Tibial nerve (tissue), 4 donors: ENCODE data around the gene CARNS1. TPM values are rescaled to one million over a fixed set of nuclear protein-coding genes. Genes with fewer than 3 reads are reported as not detected.

Source experiments
- DNase-seq, 2 donors: peaks; one replicate each; pipeline ENCODE4 v3.0.0-alpha.2; 2019; ENCODE audit warnings: low spot score in 2 of 2
- H3K27ac ChIP-seq, 4 donors: fragments of 200-600 bp; sonication (generic) in 3 of 4; one replicate each; pipeline ENCODE4 v1.5.1; 2017 to 2019; ENCODE audit warnings: mild to moderate bottlenecking in 1 of 4
- H3K27me3 ChIP-seq, 2 donors: fragments of 200-600 bp; sonication (generic) in 1 of 2; one replicate each; pipeline versions ENCODE4 v1.5.1 to v1.6.0; 2017 to 2019
- H3K36me3 ChIP-seq, 3 donors: fragments of 200-600 bp; sonication (generic); one replicate each; pipeline ENCODE4 v1.5.1; 2018 to 2019
- H3K4me1 ChIP-seq, 4 donors: fragments of 200-600 bp; sonication (generic) in 3 of 4; one replicate each; pipeline ENCODE4 v1.5.1; 2017 to 2019
- H3K4me3 ChIP-seq, 4 donors: fragments of 200-600 bp; sonication (generic) in 3 of 4; one replicate each; pipeline ENCODE4 v1.5.1; 2017 to 2019; ENCODE audit warnings: mild to moderate bottlenecking in 1 of 4, moderate library complexity in 1 of 4
- H3K9me3 ChIP-seq, 4 donors: fragments of 200-600 bp; sonication (generic) in 3 of 4; one replicate each; pipeline ENCODE4 v1.5.1; 2017 to 2019
- EP300 ChIP-seq, 2 donors: sonication (generic); formaldehyde crosslinking; IDR thresholded peaks; one replicate each; pipeline ENCODE4 v1.6.1; 2017; ENCODE audit warnings: antibody characterized with exemption in 2 of 2, mild to moderate bottlenecking in 1 of 2
- POLR2A ChIP-seq, 2 donors: fragments of 450-650 bp; IDR thresholded peaks; one replicate each; pipeline ENCODE4 v1.6.1; 2017; ENCODE audit warnings: antibody characterized with exemption in 2 of 2, mild to moderate bottlenecking in 2 of 2, moderate library complexity in 2 of 2
- WGBS, 2 donors: methylation state at CpG; one replicate each; pipeline ENCODE4 v1.1.5; 2018; 5-methylcytosine and 5-hydroxymethylcytosine counted together
- total RNA-seq, 4 donors: library from RNA; depleted of rRNA; stranded (reverse); fragments of >200 nt; gene quantifications; one replicate each; pipeline ENCODE4 v1.1.0, GENCODE V29; 2016
- TF ChIP-seq, protein P1 (sequence below), 5 experiments: fragments of 200-600 bp in 3 of 5; fragments of 450-650 bp in 2 of 5; sonication (generic) in 3 of 5; IDR thresholded peaks; one replicate each; pipeline ENCODE4 v1.5.1; 2016 to 2019; ENCODE audit warnings: antibody characterized with exemption in 5 of 5, mild to moderate bottlenecking in 3 of 5, moderate library complexity in 2 of 5

CARNS1 gene
- total RNA-seq, 4 donors from 2014 or later, result 1.8 to 5.9 (median 4.3) TPM

DNA sequence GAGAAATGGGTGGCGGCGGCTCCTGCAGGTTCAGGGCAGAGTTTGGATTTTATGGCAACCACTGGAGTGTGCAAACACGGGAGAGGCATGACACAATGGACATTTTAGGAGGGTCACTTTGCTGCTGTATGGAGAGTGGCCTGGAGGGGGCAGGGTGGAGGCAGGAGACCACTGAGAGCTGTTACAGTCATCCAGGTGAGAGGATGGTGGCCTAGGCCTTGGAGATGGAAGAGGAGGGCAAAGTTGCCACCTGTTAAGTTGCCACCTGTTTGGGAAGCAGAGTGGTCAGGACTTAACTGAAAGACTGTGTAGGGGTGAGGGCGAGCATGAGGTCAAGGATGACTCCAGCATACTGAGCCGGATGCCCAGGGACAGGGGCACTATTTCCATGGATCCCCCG lies 26.0 kb upstream of the CARNS1 start:
- no peaks in the 10 kb centered on the region for H3K27me3 ChIP-seq
- H3K27ac ChIP-seq, result no peak overlapping the region
- peaks cover 0 to 12% (median 0%) of the 10 kb centered on the region in 3 donors for H3K36me3 ChIP-seq
- WGBS, 2 donors, result 56 to 61% methylated on average over 6 of the region's 6 CpGs
- no peaks in the 10 kb centered on the region for H3K9me3 ChIP-seq
- H3K4me3 ChIP-seq, result no peak overlapping the region
- TF ChIP-seq EP300 (IDR thresholded peaks at IDR 0.05), result no peak
- TF ChIP-seq, protein P1, sequence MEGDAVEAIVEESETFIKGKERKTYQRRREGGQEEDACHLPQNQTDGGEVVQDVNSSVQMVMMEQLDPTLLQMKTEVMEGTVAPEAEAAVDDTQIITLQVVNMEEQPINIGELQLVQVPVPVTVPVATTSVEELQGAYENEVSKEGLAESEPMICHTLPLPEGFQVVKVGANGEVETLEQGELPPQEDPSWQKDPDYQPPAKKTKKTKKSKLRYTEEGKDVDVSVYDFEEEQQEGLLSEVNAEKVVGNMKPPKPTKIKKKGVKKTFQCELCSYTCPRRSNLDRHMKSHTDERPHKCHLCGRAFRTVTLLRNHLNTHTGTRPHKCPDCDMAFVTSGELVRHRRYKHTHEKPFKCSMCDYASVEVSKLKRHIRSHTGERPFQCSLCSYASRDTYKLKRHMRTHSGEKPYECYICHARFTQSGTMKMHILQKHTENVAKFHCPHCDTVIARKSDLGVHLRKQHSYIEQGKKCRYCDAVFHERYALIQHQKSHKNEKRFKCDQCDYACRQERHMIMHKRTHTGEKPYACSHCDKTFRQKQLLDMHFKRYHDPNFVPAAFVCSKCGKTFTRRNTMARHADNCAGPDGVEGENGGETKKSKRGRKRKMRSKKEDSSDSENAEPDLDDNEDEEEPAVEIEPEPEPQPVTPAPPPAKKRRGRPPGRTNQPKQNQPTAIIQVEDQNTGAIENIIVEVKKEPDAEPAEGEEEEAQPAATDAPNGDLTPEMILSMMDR (IDR thresholded peaks at IDR 0.05), result peak; percentile 19 to 51 (median 29)
- peaks cover 0 to 42% (median 17%) of the 10 kb centered on the region in 4 donors for H3K4me1 ChIP-seq
- peak in 1 of 2 donors; percentile 41 for DNase-seq

DNA sequence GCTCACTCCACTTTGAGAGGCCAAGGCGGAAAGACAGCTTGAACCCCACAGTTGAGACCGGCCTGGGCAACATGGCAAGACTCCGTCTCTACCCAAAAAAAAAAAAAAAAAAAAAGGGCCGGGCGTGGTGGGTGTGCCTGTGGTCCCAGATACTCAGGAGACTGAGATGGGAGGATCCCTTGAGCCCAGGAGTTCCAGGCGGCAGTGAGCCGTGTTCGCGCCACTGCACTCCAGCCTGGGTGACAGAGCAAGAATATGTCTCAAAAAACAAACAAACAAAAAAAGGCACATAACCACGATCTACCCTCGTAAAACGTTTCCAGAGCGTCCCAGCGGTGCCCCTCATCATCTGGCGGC lies 24.6 kb upstream of the CARNS1 start:
- peak overlapping the region; percentile 55 to 94 (median 88) for H3K4me3 ChIP-seq
- WGBS, 2 donors, result 12 to 13% methylated on average over 15 of the region's 15 CpGs
- peak overlapping the region; percentile 18 to 90 (median 81) for H3K27ac ChIP-seq
- H3K36me3 ChIP-seq, result peaks cover 0 to 26% (median 0%) of the 10 kb centered on the region in 3 donors
- H3K4me1 ChIP-seq, result peaks cover 0 to 34% (median 14%) of the 10 kb centered on the region in 4 donors
- TF ChIP-seq POLR2A (IDR thresholded peaks at IDR 0.05) (no peak), EP300 (IDR thresholded peaks at IDR 0.05) (no peak)
- TF ChIP-seq, protein P1 (IDR thresholded peaks at IDR 0.05), result no peak
- DNase-seq, result no peak
- no peaks in the 10 kb centered on the region for H3K27me3 ChIP-seq
- H3K9me3 ChIP-seq, result no peaks in the 10 kb centered on the region

DNA sequence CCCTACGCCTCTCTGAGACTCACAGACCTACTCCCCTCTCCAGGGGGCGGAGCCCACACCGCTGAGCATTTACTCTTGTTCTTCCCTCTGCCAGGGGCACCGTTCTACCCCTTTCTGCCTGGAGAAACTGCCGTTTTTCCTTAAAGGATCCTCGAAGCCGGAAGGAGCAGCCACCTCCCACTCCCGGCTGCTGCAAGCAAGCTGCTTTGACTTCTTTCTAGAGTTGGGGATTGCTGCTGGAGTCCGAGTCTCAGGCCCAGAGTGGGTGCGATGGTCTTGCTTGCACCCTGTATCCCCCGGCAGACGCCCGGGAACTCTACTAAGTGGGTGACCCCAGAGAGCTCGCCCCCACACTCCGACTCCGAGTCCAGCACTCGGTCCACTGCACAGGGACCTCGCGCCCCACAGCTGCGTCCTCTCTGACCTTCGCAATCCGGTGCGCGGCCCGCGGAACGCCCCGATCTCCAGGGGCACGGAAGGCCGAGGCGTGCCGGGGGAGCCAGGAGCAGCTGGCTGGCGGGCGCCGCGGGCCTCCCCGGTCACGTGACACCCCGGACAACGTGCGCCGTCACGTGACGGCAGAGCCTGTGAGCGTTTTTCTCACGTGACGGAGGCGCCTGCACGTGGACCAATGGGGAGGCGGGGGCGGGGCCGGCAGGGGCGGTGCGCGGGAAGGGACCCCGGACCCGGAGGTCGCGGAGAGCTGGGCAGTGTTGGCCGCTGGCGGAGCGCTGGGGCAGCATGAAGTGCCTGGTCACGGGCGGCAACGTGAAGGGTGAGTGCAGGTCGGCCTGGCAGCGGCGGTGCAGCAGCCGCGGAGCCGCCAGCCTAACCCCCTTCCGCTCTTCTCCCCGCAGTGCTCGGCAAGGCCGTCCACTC lies 23.9 kb upstream of the CARNS1 start, which contains the start of gene RAD9A:
TSS of gene RAD9A (plus strand) at position 683 of the 879 bp plus-strand sequence. CDS start at position 742, 59 bp downstream.
- Histone ChIP-seq H3K4me1 (peaks cover 0 to 35% (median 14%) of the 10 kb centered on the region in 4 donors), H3K27me3 (no peaks in the 10 kb centered on the region), H3K4me3 (peak within 1 kb of the TSS; percentile 55 to 94 (median 88)), H3K36me3 (peaks cover 0 to 32% (median 0%) of the 10 kb centered on the region in 3 donors), H3K9me3 (no peaks in the 10 kb centered on the region), H3K27ac (peak within 1 kb of the TSS; percentile 18 to 90 (median 81))
- DNase-seq, result peak; percentile 93 to 96
- TF ChIP-seq POLR2A (IDR thresholded peaks at IDR 0.05) (peak; percentile 35 to 53), EP300 (IDR thresholded peaks at IDR 0.05) (peak; percentile 89 to 94)
- TF ChIP-seq, protein P1 (IDR thresholded peaks at IDR 0.05), result peak in 2 of 5 experiments; percentile 31 to 34
- 1 to 3% methylated on average over 26 to 38 of the region's 75 CpGs for WGBS, 2 donors

DNA sequence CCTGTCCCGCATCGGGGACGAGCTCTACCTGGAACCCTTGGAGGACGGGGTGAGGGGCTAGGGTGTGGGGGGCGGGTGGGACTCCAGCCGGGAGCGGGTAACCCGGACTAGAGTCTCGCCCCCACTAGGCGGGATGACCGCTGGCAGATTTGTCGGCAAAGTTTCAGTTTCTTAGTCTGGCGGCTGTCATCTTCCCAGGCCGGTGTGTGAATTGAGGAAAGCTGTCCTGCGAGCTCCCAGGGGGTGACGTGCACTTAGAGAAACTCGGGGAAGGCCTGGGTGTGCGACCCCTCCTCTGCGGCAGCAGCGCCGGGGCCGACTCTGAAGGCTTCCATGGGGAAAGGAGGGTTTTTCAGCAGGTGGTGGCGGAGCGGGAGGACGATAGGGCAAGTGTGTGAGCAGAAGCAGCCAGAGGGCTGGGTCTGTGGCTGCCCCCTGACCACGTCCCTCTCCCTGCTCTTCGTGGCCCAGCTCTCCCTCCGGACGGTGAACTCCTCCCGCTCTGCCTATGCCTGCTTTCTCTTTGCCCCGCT lies 23.2 kb upstream of the CARNS1 start:
- Histone ChIP-seq H3K9me3 (no peaks in the 10 kb centered on the region), H3K36me3 (peaks cover 0 to 39% (median under 1%) of the 10 kb centered on the region in 3 donors), H3K4me1 (peaks cover 0 to 42% (median 17%) of the 10 kb centered on the region in 4 donors), H3K27ac (peak overlapping the region in 3 of 4 donors; percentile 80 to 90 (median 82)), H3K27me3 (no peaks in the 10 kb centered on the region), H3K4me3 (peak overlapping the region; percentile 55 to 94 (median 88))
- 8 to 27% methylated on average over 14 to 31 of the region's 31 CpGs for WGBS, 2 donors
- DNase-seq, result no peak
- no peak for TF ChIP-seq EP300 (IDR thresholded peaks at IDR 0.05)

GRCh38 chr11:67393437-67393836 lies 22.0 kb upstream of the CARNS1 start:
- no peaks in the 10 kb centered on the region for H3K9me3 ChIP-seq
- H3K4me1 ChIP-seq, result peaks cover 0 to 50% (median 18%) of the 10 kb centered on the region in 4 donors
- H3K36me3 ChIP-seq, result peaks cover 0 to 51% (median 10%) of the 10 kb centered on the region in 3 donors
- H3K27ac ChIP-seq, result no peak overlapping the region
- WGBS, 2 donors, result 86 to 93% methylated on average over 15 to 18 of the region's 18 CpGs
- no peak overlapping the region for H3K4me3 ChIP-seq
- DNase-seq, result no peak
- no peaks in the 10 kb centered on the region for H3K27me3 ChIP-seq
- TF ChIP-seq EP300 (IDR thresholded peaks at IDR 0.05), result no peak

DNA sequence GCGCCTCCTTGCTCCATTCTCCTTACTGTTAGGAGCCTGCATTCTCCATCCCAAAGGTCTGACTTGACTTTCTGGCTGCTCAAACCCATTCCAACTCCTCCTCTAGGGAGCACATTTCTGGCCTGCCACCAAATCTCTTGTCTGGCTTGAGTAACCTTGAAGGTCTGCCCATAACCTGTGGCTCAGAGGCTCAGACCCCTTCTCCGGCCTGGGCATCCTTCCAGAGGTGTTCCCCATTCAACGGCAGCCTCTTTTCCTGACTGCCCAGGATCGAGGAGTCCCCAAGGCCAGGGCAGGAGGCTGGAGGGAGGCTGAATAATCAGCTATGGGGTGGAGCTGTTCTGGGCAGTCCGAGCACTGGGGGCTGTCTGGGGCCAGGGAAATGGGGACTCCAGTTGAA lies 21.5 kb upstream of the CARNS1 start:
- Histone ChIP-seq H3K4me1 (peaks cover 0 to 55% (median 18%) of the 10 kb centered on the region in 4 donors), H3K36me3 (peaks cover 0 to 56% (median 16%) of the 10 kb centered on the region in 3 donors), H3K27ac (no peak overlapping the region), H3K9me3 (no peaks in the 10 kb centered on the region), H3K4me3 (no peak overlapping the region), H3K27me3 (no peaks in the 10 kb centered on the region)
- 72 to 73% methylated on average over 5 of the region's 5 CpGs for WGBS, 2 donors
- TF ChIP-seq POLR2A (IDR thresholded peaks at IDR 0.05), result no peak
- no peak for TF ChIP-seq EP300 (IDR thresholded peaks at IDR 0.05)
- TF ChIP-seq, protein P1 (IDR thresholded peaks at IDR 0.05), result no peak
- DNase-seq, result no peak
